Sigmoid colon (tissue), 4 donors: Measurements from ENCODE around the gene NSUN7.

Source experiments
- CTCF ChIP-seq, 4 experiments: fragments of 450-650 bp in 3 of 4; fragments of 200-600 bp in 1 of 4; IDR thresholded peaks; one replicate each; pipeline ENCODE4 v1.5.1; 2016 to 2019; ENCODE audit warnings: antibody characterized with exemption in 4 of 4, mild to moderate bottlenecking in 3 of 4, moderate library complexity in 2 of 4
- EP300 ChIP-seq, 4 donors: sonication (generic); formaldehyde crosslinking; IDR thresholded peaks; one replicate each; pipeline ENCODE4 v1.6.1; 2017; ENCODE audit warnings: antibody characterized with exemption in 4 of 4
- POLR2A ChIP-seq, 2 donors: fragments of 450-650 bp; IDR thresholded peaks; one replicate each; pipeline ENCODE4 v1.6.1; 2016; ENCODE audit warnings: antibody characterized with exemption in 2 of 2, mild to moderate bottlenecking in 2 of 2, moderate library complexity in 2 of 2

GRCh38 chr4:40833212-40833611, 83.5 kb downstream of the NSUN7 start:
- TF ChIP-seq CTCF (IDR thresholded peaks at IDR 0.05) (no peak), POLR2A (IDR thresholded peaks at IDR 0.05) (no peak), EP300 (IDR thresholded peaks at IDR 0.05) (no peak)
